ENCODE results near the gene RPRML.
A peak's percentile ranks its signal among the peaks of the same experiment; 100 is the strongest.

RPRML gene

GRCh38 chr17:46943501-46944393, 35.3 kb downstream of the RPRML start:
- DNase-seq = no peak

- DNase-seq = no peak
Observed at GRCh38 chr17:46943218-46943500, 35.9 kb downstream of the RPRML start.

GRCh38 chr17:46942441-46943217, 36.4 kb downstream of the RPRML start:
- peak; percentile 27 to 39 for DNase-seq

DNA sequence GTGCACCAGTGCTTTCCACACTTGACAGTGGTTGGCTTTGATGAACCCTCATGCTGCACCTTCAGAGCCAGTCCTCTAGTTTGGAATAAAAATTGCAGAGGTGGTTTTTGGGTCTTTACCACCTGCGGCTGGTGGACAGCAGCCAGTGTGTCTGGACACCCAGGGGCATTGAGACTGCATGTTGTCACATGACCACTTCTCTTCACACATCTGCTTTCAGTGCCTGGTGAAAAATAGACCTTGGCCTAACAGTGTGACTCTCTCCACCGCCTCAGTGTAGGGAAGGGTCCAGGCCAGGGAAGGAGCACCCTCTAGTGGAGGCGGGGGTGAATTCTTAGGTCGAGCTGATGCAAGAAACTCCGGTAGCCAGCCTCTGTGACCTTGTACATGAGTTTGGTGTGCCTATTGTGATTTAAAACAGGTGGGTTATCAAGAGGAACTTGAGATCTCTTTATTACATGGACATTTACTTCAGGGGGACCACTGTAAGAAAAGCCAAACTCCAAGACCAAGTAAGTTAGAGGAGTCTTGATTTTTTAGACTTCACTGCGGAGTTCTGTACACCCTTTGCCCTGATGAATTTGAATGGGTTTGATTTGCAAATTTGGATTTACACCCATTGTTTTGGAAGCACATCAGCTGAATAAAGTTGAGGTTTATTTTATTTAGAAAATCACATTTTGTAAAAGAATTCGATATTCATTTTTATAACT, 38.2 kb downstream of the RPRML start:
- peak; percentile 60 to 64 for DNase-seq

DNA sequence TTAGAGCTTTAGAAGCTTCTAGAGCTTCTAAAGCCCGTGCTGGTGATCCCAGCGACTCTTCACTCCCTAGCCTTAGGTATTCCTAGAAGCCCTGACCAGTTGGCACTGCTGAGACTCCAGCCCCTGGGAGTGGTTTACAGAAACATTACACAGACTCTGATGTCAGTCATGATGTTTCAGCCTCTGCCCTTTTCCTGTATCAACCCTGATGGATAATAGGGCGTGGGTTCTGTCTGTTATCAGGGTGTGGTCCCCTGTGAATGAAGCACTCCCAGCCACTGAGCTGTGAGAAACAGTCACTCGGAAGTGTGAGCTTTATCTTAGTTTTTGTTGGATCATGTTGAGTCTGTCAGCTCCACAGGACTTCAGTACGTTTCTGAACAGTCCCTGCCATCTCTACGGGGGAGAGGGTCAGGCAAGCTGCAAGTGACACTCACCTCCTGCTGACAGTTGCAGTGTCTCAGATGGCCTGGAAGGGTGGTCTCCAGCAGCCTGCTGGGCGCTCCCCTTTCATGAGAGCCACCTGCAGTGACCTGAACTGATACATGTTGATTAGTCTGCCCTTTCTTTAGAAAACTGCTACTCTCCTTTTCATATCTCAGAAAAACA, 43.3 kb downstream of the RPRML start:
- no peak for DNase-seq

DNA sequence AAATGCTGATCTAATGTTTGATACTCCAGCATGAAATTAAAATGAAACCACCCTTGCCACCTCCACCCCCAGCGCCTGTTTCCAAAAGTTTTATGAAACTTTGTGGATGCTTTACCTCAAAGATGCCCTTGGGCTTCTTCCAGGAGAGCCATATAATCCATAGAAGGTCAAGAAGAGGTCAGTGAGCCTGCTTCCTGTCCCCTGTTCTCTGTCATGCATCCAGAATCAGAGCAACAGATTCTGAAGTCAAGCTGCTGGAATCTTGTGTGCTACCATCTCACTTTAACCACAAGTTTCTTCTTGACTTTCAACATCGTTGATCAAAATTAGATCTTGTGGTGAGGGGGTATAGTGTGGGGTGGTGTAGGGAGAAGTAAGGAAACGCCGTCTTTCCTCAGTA, 47.5 kb downstream of the RPRML start:
- no peak for DNase-seq

- DNase-seq = no peak
Observed at GRCh38 chr17:46930051-46930450, 49.0 kb downstream of the RPRML start.

GRCh38 chr17:46929413-46929812, 49.6 kb downstream of the RPRML start:
- DNase-seq = no peak

DNA sequence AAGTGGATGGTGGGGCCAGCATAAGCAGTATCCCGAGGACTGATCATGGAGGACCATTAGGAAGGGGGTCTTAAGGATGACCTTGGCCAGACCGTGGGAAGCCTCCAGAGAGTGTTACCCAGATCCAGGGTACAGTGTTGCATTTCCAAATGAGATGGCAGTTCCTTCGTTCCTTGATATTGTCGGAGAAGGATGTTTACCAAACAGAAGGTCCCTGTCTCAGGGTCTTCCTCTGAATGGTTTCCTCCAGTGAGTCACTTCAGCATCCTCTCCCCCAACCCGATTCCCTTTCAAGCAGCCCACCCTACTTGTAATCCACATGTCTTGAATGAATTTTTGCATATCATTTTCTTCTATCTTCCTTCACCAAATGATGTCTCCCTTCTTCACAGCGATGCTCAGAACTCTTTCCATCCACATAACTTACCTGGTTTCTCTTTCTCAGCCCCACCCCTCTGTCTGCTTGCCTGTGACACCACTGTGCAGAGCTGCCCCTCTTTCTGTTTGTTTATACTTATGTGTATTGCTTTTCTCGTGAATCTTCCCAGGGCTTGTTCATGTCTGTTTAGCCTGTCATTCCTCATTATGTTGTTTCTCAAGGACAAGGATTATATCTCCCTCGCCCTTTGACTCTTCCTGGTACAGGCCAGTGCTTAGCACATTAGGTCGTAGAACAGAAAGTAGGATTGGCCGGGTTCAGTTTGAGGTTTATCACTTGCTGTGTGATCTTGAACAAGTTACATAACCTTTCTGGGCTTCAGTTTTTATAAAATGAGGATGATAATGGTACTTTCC, 50.4 kb downstream of the RPRML start:
- DNase-seq = no peak

All from CD4-positive, alpha-beta T cell treated with Interleukin-1 beta for 1 hour (primary cell).